HG02885 (cell line): ENCODE results near the gene BTK.

Experiments used
- ATAC-seq: cut with Tn5 transposase; IDR thresholded peaks from one replicate; pipeline ENCODE4 v1.9.1; 2021; ENCODE audit warnings: mild to moderate bottlenecking; ENCODE audit not compliant: unreplicated experiment, poor library complexity

Gene BTK

DNA sequence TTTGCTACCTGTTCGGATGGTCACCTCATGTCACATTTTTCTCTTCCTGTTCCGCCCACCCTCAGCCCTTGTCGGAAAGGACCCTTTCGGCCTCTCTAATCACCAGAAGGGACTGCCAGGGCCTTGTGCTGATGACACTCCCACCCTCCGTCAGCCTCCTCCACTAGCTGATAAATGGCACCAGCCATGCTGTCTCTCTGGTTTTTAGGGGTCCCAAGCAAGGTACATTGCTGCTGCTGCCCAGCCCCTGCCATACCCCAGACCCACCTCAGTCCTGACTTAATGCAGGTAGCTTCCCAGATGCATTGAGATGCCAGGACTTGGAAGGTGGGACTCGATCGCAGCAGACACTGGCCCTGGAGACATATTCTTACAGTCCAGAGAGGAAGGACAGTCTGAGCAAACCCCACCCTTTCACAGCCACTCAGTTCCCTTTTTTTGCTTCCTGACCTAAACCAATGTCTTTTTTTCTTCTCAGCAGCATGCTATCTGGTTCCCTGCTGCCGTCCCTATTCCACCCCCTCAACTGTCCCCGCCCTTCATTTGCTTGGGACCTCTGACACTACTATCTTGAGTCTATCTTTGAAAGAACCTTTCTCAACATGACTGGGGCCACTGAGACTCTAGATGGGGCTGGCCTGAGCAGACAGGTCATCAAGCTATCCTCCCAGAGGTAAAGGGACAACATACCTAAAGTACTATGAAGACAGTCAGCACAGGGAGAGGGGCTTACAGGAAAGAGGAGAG, at the start of gene BTK:
TSS of gene BTK (minus strand) at position 397 of the 747 bp plus-strand sequence. CDS start 10,907 bp downstream, outside the sequence.
- peak; percentile 70 for ATAC-seq

DNA sequence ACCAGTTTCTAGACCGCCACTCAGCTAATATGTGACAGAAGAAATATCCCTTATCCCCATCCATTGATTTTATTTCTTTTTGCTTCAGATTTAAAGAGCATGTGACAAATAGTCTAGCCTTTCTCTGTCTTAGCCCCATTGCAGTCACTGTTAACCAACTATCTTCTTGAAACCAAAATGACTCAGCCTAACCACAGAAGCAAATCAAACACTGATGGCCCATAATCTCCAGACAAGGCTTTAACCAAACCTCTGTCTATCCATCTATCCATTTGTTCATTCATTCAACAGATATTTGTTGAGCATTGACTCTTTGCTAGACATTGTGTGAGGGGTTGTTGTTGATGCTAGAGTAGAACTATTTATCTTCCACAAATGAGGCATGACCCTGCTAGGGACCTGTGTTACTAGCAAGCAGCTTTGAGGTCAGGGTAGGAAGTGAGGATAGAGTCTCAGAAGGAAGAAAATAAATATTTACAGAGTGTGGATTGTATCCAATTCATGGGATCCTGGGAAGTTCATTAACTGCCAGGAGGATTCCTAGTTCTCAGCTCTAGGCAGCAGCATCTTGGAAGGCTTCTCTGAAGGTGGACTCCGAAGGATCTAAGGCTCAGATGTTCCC, 44.6 kb upstream of the BTK start:
- ATAC-seq: peak; percentile 96

DNA sequence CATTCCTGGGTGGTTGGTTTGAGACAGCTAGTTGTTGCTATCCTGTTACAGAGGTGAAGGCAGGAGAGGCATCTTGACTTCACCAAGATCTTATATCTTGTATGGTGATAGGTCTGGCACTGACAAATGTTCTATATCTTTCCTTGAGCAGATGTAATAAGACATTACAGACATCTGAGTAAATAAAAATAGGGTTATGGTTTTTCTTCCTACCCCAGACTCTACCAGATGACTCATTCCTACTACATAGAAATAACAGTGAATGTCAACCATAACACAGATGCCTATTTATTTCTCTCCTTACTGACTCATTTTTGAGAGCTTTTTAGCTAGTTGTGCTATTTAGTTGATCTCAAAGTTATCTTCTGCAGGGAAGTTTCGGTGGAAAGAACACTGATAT, 43.9 kb upstream of the BTK start:
- peak; percentile 72 for ATAC-seq

DNA sequence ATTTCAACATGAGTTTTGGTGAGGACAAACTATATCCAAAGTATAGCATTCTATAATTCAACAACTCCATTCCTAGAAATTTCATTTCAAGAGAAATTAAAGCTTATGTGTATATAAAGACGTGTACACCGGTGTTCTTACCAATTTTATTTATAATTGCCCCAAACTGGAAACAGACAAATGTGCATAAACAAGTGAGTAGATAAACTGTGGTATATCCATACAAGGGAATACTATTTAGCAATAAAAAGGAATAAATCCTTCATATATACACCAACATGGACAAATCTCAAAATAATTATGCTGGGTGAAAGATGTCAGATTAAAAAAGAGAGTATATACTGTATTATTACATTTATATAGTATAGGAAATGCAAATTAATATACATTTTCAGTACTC, 42.0 kb upstream of the BTK start:
- no peak for ATAC-seq

DNA sequence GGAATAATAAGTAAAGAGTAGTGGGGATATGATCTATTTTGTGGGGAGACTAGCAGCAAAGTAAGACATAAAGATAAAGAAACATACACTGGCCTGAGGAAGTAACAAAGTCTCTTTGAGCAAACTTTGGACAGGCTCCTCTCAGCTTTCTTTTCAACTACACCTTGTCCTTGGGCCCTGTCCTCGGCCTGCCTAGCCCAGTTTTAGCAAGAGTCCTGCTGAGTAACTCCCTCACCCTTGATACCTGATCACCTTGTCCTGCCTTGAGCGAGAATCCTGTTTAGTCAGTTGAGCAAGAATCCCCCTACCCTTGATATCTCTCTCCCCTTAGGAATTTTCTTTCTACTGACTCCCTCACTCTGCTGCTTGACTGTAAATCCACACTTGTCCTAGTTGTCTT, 33.5 kb upstream of the BTK start:
- ATAC-seq: no peak

DNA sequence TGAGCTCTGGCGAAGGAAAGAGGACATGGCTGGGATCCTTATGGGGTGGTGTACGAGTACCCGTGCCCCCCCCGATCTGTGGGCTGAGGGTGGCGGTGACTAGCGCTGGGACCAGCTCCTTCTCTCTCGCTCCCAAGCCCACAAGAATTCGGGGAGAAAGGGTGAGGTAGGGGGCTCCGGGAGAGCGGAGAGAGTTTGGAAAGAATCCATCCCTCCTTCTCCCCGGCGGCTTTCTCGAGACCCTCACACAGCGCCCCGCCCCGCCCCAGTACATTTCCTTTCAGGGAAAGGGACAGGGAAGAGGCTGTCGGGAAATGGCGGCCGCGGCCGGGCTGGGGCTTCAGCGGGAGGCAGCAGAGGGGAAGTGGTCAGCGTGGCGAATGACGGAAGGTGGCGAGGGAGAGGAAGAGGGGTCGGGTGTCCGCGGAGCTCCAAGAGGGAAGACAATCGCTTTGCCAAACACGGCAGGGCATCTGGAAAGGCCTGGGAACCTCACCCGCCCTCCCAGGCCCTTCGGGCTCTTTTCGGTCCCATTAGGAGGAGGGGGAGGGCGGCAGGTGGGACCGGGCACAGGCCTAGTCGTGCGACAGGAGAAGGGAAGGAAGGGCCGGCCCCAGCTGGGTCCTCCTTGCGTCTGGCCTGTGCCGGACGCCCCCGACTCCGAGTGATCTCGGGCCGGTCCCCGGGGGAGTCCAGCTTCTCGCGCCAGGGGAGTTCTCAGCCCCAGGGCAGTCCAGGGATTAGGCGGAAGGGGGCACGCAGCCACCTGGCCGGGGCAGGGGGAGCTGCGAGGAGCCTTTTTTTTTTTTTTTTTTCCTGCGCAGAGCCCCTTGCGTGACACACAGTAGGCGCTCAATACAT, 32.2 kb upstream of the BTK start:
- peak; percentile 40 for ATAC-seq

DNA sequence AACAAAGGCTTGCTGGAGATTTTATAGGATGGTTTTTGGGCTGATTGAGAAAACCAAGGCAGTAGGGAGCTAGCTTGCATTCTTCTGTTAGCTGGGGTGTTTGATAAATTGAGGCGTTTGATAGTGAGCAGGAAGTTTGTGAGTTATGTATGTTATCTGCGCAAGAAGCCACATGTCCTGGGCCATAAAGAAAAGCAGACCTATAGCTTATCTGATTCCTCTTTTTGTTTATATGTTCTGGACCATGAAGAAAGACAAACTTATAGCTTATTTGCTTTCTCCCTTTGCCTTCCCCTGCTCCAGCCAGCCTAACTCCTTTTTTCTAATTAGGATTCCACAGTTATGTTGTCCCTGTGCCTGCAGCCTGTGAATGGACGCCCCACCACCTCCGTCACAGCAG, 31.2 kb upstream of the BTK start:
- ATAC-seq: no peak

DNA sequence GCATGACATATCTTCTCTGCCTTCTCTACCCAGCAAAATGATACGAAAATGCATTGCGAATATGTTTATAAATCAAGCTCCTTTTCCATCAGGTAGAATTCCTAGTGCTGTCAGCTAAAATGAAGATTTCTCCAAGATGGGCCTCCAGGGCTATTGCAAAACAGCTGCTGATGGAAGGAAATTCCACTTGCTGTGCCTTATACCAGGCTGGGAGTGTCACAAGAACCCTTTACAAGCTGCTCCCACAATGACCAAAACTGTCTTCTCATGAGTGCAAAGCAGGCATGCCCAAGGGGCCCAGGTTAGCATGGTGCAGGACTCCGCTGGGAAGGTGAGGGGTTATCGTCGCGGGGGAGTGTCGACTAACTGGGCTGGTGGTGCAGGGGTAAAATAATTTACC, 30.7 kb upstream of the BTK start:
- no peak for ATAC-seq

DNA sequence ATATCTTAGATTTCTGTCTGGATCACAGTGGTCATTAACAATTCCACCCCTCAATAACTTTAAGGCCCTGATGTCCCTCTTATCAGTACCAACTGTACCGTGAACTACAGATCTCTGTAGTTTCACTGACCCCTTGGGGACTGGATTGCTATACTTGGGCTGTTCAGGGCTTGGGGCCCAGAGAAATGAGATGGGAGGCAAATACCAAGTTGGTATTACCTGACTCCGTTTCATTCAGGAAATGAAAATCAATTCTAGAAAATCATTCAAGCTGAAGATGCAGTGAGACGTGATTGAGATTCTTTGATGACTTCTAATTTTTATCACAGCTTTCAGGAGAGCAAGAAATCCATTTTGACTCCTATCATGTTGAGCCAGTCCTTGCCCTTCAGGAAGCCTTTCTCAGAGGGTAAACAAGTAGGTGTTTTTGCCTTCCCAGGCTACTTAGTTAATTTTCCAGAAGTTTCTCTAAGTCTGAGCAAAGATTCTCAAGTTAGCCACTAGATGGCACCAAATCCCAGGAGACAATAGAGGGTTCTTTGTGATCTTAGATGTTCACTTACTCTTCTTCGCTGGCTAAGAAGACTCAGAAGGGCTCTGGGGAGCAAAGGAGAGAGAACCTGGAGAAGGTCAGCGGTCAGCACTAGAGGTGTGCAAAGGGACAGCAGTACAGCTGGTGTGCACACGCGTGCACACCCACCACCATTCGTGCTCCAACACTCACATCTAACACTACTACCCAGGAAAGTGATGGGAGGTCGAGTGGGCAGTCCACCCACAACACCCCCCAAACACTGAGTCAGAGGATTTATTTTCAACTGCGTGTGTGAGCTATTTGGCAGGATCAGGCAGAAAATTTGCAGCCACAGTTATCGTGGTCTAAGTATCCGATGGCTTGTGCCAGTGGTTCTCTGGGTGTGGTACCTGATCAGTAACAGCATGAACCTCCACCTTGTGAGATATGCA, 29.5 kb upstream of the BTK start:
- ATAC-seq: peak; percentile 67

DNA sequence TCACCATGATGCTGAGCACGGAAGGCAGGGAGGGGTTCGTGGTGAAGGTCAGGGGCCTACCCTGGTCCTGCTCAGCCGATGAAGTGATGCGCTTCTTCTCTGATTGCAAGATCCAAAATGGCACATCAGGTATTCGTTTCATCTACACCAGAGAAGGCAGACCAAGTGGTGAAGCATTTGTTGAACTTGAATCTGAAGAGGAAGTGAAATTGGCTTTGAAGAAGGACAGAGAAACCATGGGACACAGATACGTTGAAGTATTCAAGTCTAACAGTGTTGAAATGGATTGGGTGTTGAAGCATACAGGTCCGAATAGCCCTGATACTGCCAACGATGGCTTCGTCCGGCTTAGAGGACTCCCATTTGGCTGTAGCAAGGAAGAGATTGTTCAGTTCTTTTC, 26.0 kb upstream of the BTK start:
- no peak for ATAC-seq

DNA sequence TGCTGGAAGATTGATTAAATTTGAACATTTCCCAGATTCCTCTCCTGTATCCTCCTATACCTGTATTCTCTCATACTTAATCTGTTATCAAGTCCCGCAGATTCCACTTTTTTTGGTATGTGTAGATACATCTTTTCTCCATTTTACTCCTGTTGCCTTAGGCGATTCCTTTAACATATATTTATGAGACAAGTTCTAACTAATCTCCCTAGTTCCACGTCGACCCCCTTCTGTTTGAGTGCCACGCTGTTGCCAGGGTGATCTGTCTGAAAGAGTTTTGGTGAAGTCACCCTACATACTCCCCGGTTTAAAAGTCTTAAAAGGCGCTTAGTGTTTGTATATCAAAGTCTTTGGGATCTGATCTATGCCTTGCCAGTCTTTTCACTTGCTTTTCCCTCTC, 24.5 kb upstream of the BTK start:
- no peak for ATAC-seq

DNA sequence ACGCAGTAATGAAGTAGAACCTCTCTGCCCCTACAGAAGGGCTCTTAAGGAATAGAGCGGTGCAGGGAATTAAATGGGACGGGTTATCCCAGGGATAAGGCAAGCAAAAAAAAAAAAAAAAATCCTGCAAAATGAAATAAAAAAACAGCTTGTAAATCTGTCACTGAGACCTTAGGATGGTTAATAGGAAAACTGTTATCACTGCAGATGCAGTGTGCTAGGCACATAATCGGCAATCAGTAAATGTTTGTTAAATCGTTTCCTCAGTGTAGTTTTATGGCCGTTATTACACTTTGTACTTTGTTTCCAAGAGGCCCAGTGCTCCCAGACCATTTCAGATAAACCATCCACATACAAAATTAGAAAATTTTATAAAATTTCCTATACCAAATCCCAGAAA, 23.1 kb upstream of the BTK start:
- ATAC-seq: no peak

DNA sequence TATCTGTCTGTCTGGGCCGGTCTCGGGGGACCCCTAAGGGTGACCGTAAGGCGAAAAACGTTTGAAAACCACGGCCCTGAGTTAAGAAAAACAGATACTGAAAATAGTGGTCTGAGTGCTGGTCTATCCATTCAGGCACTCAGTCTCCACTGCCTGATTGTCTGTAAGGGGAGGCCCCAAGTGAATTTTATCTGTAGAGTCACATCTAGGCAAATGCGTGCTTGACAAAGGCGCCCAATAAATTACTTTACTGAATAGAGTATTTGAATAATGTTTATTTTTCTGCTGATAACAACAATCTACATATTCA, 22.5 kb upstream of the BTK start:
- peak; percentile 29 for ATAC-seq

DNA sequence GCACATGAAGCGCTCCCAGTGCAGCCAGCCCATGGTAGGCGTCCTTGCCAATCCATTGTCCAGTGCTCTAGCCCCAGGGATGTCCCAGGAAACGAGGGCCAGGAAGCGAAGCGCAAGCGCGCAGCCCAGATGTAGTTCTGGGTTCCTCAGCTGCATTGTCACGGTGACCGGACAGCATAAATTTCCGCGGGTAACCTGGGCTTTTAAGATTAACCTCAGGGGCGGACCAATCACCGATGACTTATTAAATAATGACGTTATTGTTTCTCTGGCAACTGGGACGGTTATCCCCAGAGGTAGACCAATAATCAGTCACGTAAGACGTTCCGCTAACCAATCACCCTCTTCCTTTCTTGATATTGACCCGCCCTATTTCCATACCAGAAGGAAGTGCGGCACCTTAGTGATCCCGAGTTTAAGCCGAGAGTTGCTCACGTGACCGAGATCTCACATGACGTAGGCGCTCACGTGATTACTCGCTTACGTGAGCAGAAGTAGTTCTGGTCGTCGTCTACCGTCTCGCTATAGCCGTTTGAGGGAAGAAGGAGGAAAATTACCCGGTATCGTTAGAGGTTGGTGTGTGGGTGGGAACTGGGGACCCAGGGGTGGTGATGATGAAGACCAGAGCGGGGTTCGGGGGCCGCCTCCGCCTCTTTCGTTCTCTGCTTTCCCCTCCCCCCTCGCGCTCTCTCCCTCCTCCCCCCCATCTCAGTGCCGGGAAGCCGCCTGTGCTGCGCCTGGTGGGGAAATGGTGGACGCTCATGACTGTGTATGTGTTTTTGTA, 21.9 kb upstream of the BTK start, which contains the start of the genes GLA and HNRNPH2:
TSS of gene GLA (minus strand) at position 178 of the 784 bp plus-strand sequence. CDS start at position 156, 22 bp downstream.
TSS of gene HNRNPH2 (plus strand) at position 475 of the 784 bp plus-strand sequence. CDS start 3,767 bp downstream, outside the sequence.
- ATAC-seq: peak; percentile 91

DNA sequence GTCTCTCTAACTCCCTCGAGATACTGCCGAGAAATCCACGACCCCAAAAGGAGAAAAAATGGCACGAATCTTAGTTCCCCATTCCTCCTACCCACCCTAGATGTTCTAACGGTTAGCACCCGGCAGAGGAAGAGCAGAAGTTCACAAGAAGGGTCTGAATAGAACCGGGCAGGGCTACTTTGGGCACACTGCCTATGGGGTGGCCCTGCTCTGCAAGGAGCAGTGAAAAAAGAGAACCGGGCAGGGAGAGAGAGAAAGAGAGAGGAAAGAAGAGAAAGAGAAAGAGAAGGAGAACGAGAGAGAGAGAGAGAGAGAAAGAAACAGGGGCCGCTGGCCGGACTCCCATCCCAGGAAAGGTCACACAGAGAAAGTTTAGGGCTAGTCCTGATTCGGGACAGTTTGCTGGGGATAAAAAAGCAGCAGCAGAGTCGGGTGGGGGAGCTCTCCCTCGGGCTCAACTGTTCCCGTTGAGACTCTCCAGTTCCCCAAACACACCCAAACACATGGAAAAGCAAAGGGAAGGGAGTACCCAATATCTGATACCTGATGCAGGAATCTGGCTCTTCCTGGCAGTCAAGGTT, 21.3 kb upstream of the BTK start:
- ATAC-seq: no peak

DNA sequence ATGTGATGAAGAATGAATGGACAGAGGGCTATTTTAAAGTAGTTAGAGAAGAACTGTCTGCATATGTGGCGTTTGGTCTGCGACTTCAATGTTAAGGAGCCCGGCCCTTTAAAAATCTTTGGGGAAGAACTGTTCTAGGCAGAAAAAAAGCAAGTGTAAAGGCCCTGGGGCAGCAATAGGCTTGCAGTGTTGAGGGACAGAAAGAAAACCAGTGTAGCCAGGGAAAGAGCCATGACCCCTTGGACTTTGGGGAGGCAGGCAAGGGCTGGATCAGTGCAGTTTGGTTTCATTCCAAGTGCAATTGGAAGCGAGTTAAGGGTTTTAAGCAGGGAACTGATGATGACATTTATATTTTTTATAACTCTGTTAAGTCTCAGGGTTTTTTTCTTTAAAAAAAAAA, 13.8 kb upstream of the BTK start:
- ATAC-seq: no peak

DNA sequence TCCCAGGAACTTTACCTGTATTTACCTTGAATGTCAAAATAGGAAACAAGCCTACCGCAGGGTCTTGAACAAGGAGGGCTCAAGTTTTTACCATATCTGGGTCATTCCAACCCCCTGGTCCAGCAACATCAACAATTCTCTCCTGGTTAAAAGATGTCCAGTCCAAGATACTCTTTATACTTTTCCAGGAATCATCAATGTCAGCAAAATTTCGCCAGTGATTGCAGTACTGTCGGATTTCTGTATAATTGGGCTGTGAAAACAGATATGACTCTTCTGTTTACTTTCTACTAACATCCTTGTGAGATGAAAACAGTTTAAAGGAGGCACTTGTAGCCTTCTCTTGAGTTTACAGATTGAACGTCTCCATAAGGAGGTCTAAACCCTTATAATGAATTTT, 12.7 kb upstream of the BTK start:
- no peak for ATAC-seq

DNA sequence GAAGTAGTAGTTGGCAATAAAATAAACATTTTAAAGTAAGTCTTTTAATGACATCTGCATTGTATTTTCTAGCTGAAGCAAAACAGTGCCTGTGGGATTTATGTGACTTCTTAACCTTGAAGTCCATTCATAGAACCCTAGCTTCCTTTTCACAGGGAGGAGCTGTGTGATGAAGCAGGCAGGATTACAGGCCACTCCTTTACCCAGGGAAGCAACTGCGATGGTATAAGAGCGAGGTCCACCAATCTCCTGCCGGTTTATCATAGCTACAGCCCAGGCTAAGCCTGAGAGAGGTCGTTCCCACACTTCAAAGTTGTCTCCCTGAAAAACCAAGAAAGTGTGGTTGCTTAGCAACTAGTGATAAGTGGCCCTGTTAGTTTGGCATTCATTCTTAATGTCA, 11.8 kb upstream of the BTK start:
- ATAC-seq: no peak

DNA sequence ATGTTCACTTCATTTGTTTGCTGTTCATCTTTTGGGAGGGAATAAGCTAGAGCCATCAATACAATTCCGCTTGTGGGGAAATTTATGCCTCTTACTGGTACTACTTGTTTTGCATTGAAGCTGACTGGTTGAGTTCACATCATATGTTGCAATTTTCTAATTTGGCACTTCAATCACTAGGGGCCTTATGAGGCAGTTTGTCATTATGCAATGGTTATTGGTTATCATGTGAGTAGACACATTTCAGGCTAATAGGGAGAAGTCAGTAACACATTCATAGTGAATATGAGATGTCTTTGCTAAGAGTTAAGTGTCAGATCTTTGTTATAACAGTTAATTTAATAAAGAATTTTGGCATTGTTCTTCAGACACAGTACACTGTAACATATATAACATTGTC, 9.8 kb upstream of the BTK start:
- ATAC-seq: no peak
